ENCODE results near the gene LRBA. TPM values are rescaled to one million over a fixed set of nuclear protein-coding genes. Genes with fewer than 3 reads are reported as not detected.

LRBA gene
- total RNA-seq, 1 experiment from 2014 or later: 55.3 TPM

- no peaks in the 10 kb centered on the region for H3K4me1 ChIP-seq (ENCODE audit: insufficient read depth, low read length)
- no peaks in the 10 kb centered on the region for H3K79me2 ChIP-seq (ENCODE audit: insufficient read depth, low read length)
- H3K27ac ChIP-seq (ENCODE audit: insufficient read length, low read depth, low read length): no peak overlapping the region
- no peak overlapping the region for H3K18ac ChIP-seq (ENCODE audit: insufficient read length, low read depth, low read length)
- H3K14ac ChIP-seq (ENCODE audit: insufficient read depth, low read length): no peak overlapping the region
- no peak overlapping the region for H2AFZ ChIP-seq (ENCODE audit: low read length)
- H3K27me3 Mint-ChIP-seq (ENCODE audit: low read depth): no peaks in the 10 kb centered on the region
- no peaks in the 10 kb centered on the region for H3K79me1 ChIP-seq (ENCODE audit: insufficient read depth, low read depth, low read length, poor library complexity, severe bottlenecking)
- no peak overlapping the region for H4K8ac ChIP-seq (replicated peaks; ENCODE audit: insufficient read length, low read depth, low read length)
- no peak overlapping the region for H2BK12ac ChIP-seq (ENCODE audit: insufficient read length, low read depth, low read length)
- H4K91ac ChIP-seq (ENCODE audit: insufficient read length, low read depth, low read length): no peak overlapping the region
- no peak overlapping the region for H3K56ac ChIP-seq (ENCODE audit: insufficient read length, low read depth, low read length)
- H3K9ac ChIP-seq (ENCODE audit: extremely low read depth, insufficient read length, low read length): no peak overlapping the region
- whole genome bisulfite sequencing (ENCODE audit: extremely low coverage, insufficient read length, low lambda C conversion rate): no CpG with 5 or more reads among the region's 7 CpGs
- no peak for TF ChIP-seq CTCF (conservative IDR thresholded peaks at IDR 0.05)
- H2BK5ac ChIP-seq (ENCODE audit: insufficient read length, low read length): no peak overlapping the region
- no peak overlapping the region for H2AK5ac ChIP-seq (ENCODE audit: insufficient read length, low read length)
- H2BK20ac ChIP-seq (ENCODE audit: low read depth, low read length, poor library complexity, severe bottlenecking): no peak overlapping the region
- no peaks in the 10 kb centered on the region for H3K9me3 ChIP-seq (ENCODE audit: control insufficient read depth, low read depth, low read length)
- H3K4ac ChIP-seq (ENCODE audit: low read depth, low read length): no peak overlapping the region
- H2BK120ac ChIP-seq (ENCODE audit: low read depth, low read length, poor library complexity, severe bottlenecking): no peak overlapping the region
- no peak overlapping the region for H3T11ph ChIP-seq (ENCODE audit: low read length)
- H3K4me3 Mint-ChIP-seq: no peak overlapping the region
- no peaks in the 10 kb centered on the region for H4K20me1 ChIP-seq (ENCODE audit: control insufficient read depth, insufficient read depth, insufficient read length)
- DNase-seq: no peak
- H3K9me3 Mint-ChIP-seq: no peaks in the 10 kb centered on the region
- no peak overlapping the region for H3K4me2 ChIP-seq (ENCODE audit: insufficient read depth, insufficient read length, low read length)
- H3K27me3 ChIP-seq (ENCODE audit: insufficient read depth, low read length): no peaks in the 10 kb centered on the region
- no peak overlapping the region for H3K27ac Mint-ChIP-seq
- no peak overlapping the region for H4K5ac ChIP-seq (ENCODE audit: insufficient read length, low read depth, low read length)
- no peaks in the 10 kb centered on the region for H3K4me1 Mint-ChIP-seq
- H3K36me3 Mint-ChIP-seq (ENCODE audit: insufficient read depth in 1 of 3, low read depth in 3 of 3): peaks cover 0 to 4% (median 0%) of the 10 kb centered on the region in 3 experiments; a peak in 1 of 7 replicates
- no peak overlapping the region for H3K23ac ChIP-seq (ENCODE audit: insufficient read length, low read depth, low read length)
- no peak overlapping the region for H2BK15ac ChIP-seq (ENCODE audit: low read depth, low read length)
- H3K23me2 ChIP-seq (ENCODE audit: insufficient read length, low read depth, low read length, poor library complexity, severe bottlenecking): no peaks in the 10 kb centered on the region
Measured at GRCh38 chr4:150401083-150401687, 613.9 kb downstream of the LRBA start.
